HUES48 (cell line): ENCODE results near the gene PTPRD.
"Not testable (repeated sequence)": the region's sequence is repeated elsewhere in the genome, so short reads cannot be mapped to it uniquely, and the experiment has no call there.

Experiments
- H3K27ac ChIP-seq: one replicate; pipeline ENCODE4 v1.7.0; 2013; ENCODE audit warnings: low read depth, low read length, inconsistent platforms
- H3K27me3 ChIP-seq: 2 replicates; pipeline ENCODE4 v1.6.1; 2013; ENCODE audit warnings: mild to moderate bottlenecking, low read length; ENCODE audit not compliant: control insufficient read depth, insufficient read depth
- H3K36me3 ChIP-seq: 2 replicates; pipeline ENCODE4 v1.6.1; 2013; ENCODE audit warnings: low read length; ENCODE audit not compliant: control insufficient read depth, insufficient read depth
- H3K4me1 ChIP-seq: 2 replicates; pipeline ENCODE4 v1.6.1; 2013; ENCODE audit warnings: mild to moderate bottlenecking, low read length; ENCODE audit not compliant: control insufficient read depth, insufficient read depth
- H3K4me3 ChIP-seq: 2 replicates; pipeline ENCODE4 v1.5.1; 2013; ENCODE audit warnings: mild to moderate bottlenecking, low read depth, low read length
- H3K9ac ChIP-seq: 2 replicates; pipeline ENCODE4 v1.6.1; 2013; ENCODE audit warnings: mild to moderate bottlenecking, low read depth, low read length, moderate library complexity
- H3K9me3 ChIP-seq: 2 replicates; pipeline ENCODE4 v1.6.1; 2013; ENCODE audit warnings: low read length; ENCODE audit not compliant: control insufficient read depth, insufficient read depth

PTPRD gene

GRCh38 chr9:8703904-8704303 lies 1908.9 kb downstream of the PTPRD start:
- Histone ChIP-seq H3K4me3 (no peak overlapping the region), H3K9ac (no peak overlapping the region), H3K27ac (no peak overlapping the region), H3K4me1 (peaks cover 40% of the 10 kb centered on the region), H3K9me3 (no peaks in the 10 kb centered on the region), H3K36me3 (no peaks in the 10 kb centered on the region), H3K27me3 (no peaks in the 10 kb centered on the region)

- no peaks in the 10 kb centered on the region for H3K27me3 ChIP-seq
Observed at GRCh38 chr9:8701904-8702303, 1910.9 kb downstream of the PTPRD start.

GRCh38 chr9:8697565-8697964 lies 1915.2 kb downstream of the PTPRD start:
- not testable (repeated sequence) for H3K27me3 ChIP-seq, H3K4me3 ChIP-seq, H3K36me3 ChIP-seq, H3K27ac ChIP-seq, H3K9me3 ChIP-seq, H3K9ac ChIP-seq
- peaks cover 69% of the 10 kb centered on the region for H3K4me1 ChIP-seq

More at GRCh38 chr9:8701904-8702303, 1910.9 kb downstream of the PTPRD start:
- Histone ChIP-seq H3K36me3 (no peaks in the 10 kb centered on the region), H3K4me1 (peaks cover 48% of the 10 kb centered on the region), H3K4me3 (no peak overlapping the region), H3K9me3 (no peaks in the 10 kb centered on the region), H3K9ac (no peak overlapping the region), H3K27ac (no peak overlapping the region)

GRCh38 chr9:8696516-8696915 lies 1916.3 kb downstream of the PTPRD start:
- H3K27me3 ChIP-seq = no peaks in the 10 kb centered on the region
- peaks cover 76% of the 10 kb centered on the region for H3K4me1 ChIP-seq
- H3K4me3 ChIP-seq = no peak overlapping the region
- H3K9ac ChIP-seq = no peak overlapping the region
- H3K27ac ChIP-seq = no peak overlapping the region
- H3K9me3 ChIP-seq = no peaks in the 10 kb centered on the region
- H3K36me3 ChIP-seq = no peaks in the 10 kb centered on the region

- Histone ChIP-seq H3K27me3 (no peaks in the 10 kb centered on the region), H3K9ac (no peak overlapping the region; the same call in 1 of the 2 replicates), H3K27ac (peak overlapping the region; percentile 79), H3K9me3 (no peaks in the 10 kb centered on the region), H3K4me1 (peaks cover 78% of the 10 kb centered on the region), H3K4me3 (no peak overlapping the region), H3K36me3 (no peaks in the 10 kb centered on the region)
Observed at GRCh38 chr9:8694983-8695588, 1917.7 kb downstream of the PTPRD start.

GRCh38 chr9:8693464-8693863 lies 1919.3 kb downstream of the PTPRD start:
- no peak overlapping the region for H3K9ac ChIP-seq
- peaks cover 6% of the 10 kb centered on the region; the same call in 1 of the 2 replicates for H3K9me3 ChIP-seq
- H3K4me3 ChIP-seq = peak overlapping the region; percentile 10; the same call in 1 of the 2 replicates
- peaks cover 65% of the 10 kb centered on the region for H3K4me1 ChIP-seq
- peak overlapping the region; percentile 75 for H3K27ac ChIP-seq
- no peaks in the 10 kb centered on the region for H3K36me3 ChIP-seq
- no peaks in the 10 kb centered on the region for H3K27me3 ChIP-seq

GRCh38 chr9:8686516-8686915 lies 1926.3 kb downstream of the PTPRD start:
- H3K9me3 ChIP-seq = peaks cover 6% of the 10 kb centered on the region; the same call in 1 of the 2 replicates
- no peak overlapping the region for H3K27ac ChIP-seq
- peaks cover 36% of the 10 kb centered on the region for H3K4me1 ChIP-seq
- H3K4me3 ChIP-seq = no peak overlapping the region
- no peaks in the 10 kb centered on the region for H3K27me3 ChIP-seq
- no peak overlapping the region for H3K9ac ChIP-seq
- no peaks in the 10 kb centered on the region for H3K36me3 ChIP-seq

- no peaks in the 10 kb centered on the region for H3K36me3 ChIP-seq
- no peak overlapping the region for H3K4me3 ChIP-seq
- no peak overlapping the region for H3K27ac ChIP-seq
- peaks cover 6% of the 10 kb centered on the region; the same call in 1 of the 2 replicates for H3K9me3 ChIP-seq
- H3K9ac ChIP-seq = no peak overlapping the region
- no peaks in the 10 kb centered on the region for H3K27me3 ChIP-seq
- H3K4me1 ChIP-seq = peaks cover 36% of the 10 kb centered on the region
Observed at GRCh38 chr9:8685825-8686224, 1927.0 kb downstream of the PTPRD start.

GRCh38 chr9:8684978-8685708 lies 1927.7 kb downstream of the PTPRD start:
- H3K9ac ChIP-seq = no peak overlapping the region
- peaks cover 41% of the 10 kb centered on the region for H3K4me1 ChIP-seq
- no peak overlapping the region for H3K4me3 ChIP-seq
- no peaks in the 10 kb centered on the region for H3K27me3 ChIP-seq
- peaks cover 6% of the 10 kb centered on the region; the same call in 1 of the 2 replicates for H3K9me3 ChIP-seq
- H3K27ac ChIP-seq = no peak overlapping the region
- no peaks in the 10 kb centered on the region for H3K36me3 ChIP-seq

- no peaks in the 10 kb centered on the region for H3K36me3 ChIP-seq
- peaks cover 58% of the 10 kb centered on the region for H3K4me1 ChIP-seq
- no peak overlapping the region for H3K27ac ChIP-seq
- no peaks in the 10 kb centered on the region for H3K9me3 ChIP-seq
- H3K27me3 ChIP-seq = no peaks in the 10 kb centered on the region
- H3K9ac ChIP-seq = no peak overlapping the region
- no peak overlapping the region for H3K4me3 ChIP-seq
Observed at GRCh38 chr9:8683496-8683895, 1929.3 kb downstream of the PTPRD start.

- H3K36me3 ChIP-seq = no peaks in the 10 kb centered on the region
- H3K9me3 ChIP-seq = no peaks in the 10 kb centered on the region
- H3K27me3 ChIP-seq = no peaks in the 10 kb centered on the region
- no peak overlapping the region for H3K27ac ChIP-seq
- H3K9ac ChIP-seq = no peak overlapping the region
- peaks cover 72% of the 10 kb centered on the region for H3K4me1 ChIP-seq
- H3K4me3 ChIP-seq = no peak overlapping the region
Observed at GRCh38 chr9:8680658-8681057, 1932.1 kb downstream of the PTPRD start.
